GM23338 (cell line): ENCODE results near the gene EYS. TPM values are rescaled to one million over a fixed set of nuclear protein-coding genes. Genes with fewer than 3 reads are reported as not detected.

Experiments used
- ATAC-seq: fragments of 200-7000 bp; cut with Tn5 transposase; 3 replicates; pipeline ENCODE4 v1.9.1; 2020
- DNase-seq: peaks from one replicate; pipeline ENCODE4 v3.0.0-alpha.2; 2015; ENCODE audit warnings: low spot score
- H2AFZ ChIP-seq: fragments of 200-600 bp; sonication (generic); 2 replicates; pipeline ENCODE4 v1.8.0; 2016; ENCODE audit warnings: antibody characterized with exemption, mild to moderate bottlenecking, moderate library complexity
- H3F3A ChIP-seq: fragments of 200-600 bp; sonication (generic); replicated peaks from 2 replicates; pipeline ENCODE4 v1.8.0; 2017; ENCODE audit warnings: antibody characterized with exemption, mixed run types, low read depth
- H3K27ac ChIP-seq: fragments of 200-600 bp; sonication (generic); 2 replicates; pipeline ENCODE4 v1.6.1; 2016; ENCODE audit warnings: low read depth
- H3K27me3 ChIP-seq: fragments of 200-600 bp; sonication (generic); 2 replicates; pipeline ENCODE4 v1.8.0; 2016; ENCODE audit warnings: mild to moderate bottlenecking, mixed run types, moderate library complexity; ENCODE audit not compliant: insufficient read depth
- H3K36me3 ChIP-seq: fragments of 200-600 bp; sonication (generic); 2 replicates; pipeline ENCODE4 v1.8.0; 2016; ENCODE audit warnings: mild to moderate bottlenecking; ENCODE audit not compliant: insufficient read depth
- H3K4me1 ChIP-seq: fragments of 200-600 bp; sonication (generic); 2 replicates; pipeline ENCODE4 v1.8.0; 2016; ENCODE audit warnings: mild to moderate bottlenecking, moderate library complexity; ENCODE audit not compliant: insufficient read depth
- H3K4me2 ChIP-seq: fragments of 200-600 bp; sonication (generic); 2 replicates; pipeline ENCODE4 v1.7.1; 2017; ENCODE audit warnings: mixed run types
- H3K4me3 ChIP-seq: fragments of 200-600 bp; sonication (generic); 2 replicates; pipeline ENCODE4 v1.6.1; 2016; ENCODE audit warnings: mixed run types
- H3K79me2 ChIP-seq: fragments of 200-600 bp; sonication (generic); replicated peaks from 2 replicates; pipeline ENCODE4 v1.8.0; 2017; ENCODE audit warnings: mild to moderate bottlenecking; ENCODE audit not compliant: insufficient read depth
- H3K9me2 ChIP-seq: fragments of 200-600 bp; sonication (generic); 2 replicates; pipeline ENCODE4 v1.8.0; 2017; ENCODE audit not compliant: insufficient read depth
- H4K20me1 ChIP-seq: fragments of 200-600 bp; sonication (generic); replicated peaks from 2 replicates; pipeline ENCODE4 v1.8.0; 2017; ENCODE audit warnings: mild to moderate bottlenecking; ENCODE audit not compliant: insufficient read depth
- H3K27ac Mint-ChIP-seq: 2 replicates; pipeline ENCODE4 v1.8.0; 2020; ENCODE audit warnings: inconsistent platforms, mild to moderate bottlenecking, moderate library complexity, mixed read lengths
- H3K27me3 Mint-ChIP-seq: 3 replicates; pipeline ENCODE4 v1.8.0; 2022; ENCODE audit warnings: low read depth, mild to moderate bottlenecking, moderate library complexity, mixed read lengths, inconsistent platforms; ENCODE audit not compliant: insufficient read depth, poor library complexity
- H3K36me3 Mint-ChIP-seq: 3 replicates; pipeline ENCODE4 v1.8.0; 2021; ENCODE audit warnings: low read depth, mild to moderate bottlenecking, inconsistent platforms, moderate library complexity, mixed read lengths
- H3K4me1 Mint-ChIP-seq: 3 replicates; pipeline ENCODE4 v1.8.0; 2020; ENCODE audit warnings: mild to moderate bottlenecking, inconsistent platforms, mixed read lengths
- H3K4me3 Mint-ChIP-seq: 3 replicates; pipeline ENCODE4 v1.8.0; 2021; ENCODE audit warnings: moderate library complexity, mild to moderate bottlenecking, inconsistent platforms, mixed read lengths
- H3K9me3 Mint-ChIP-seq: 3 replicates; pipeline ENCODE4 v1.8.0; 2020; ENCODE audit warnings: moderate library complexity, mild to moderate bottlenecking, inconsistent platforms, mixed read lengths
- CREB1 ChIP-seq: fragments of 250-450 bp; sonication (Bioruptor Pico); IDR thresholded peaks from 2 replicates; pipeline ENCODE4 v1.5.0; 2020; ENCODE audit warnings: low read depth, mild to moderate bottlenecking, moderate library complexity
- EZH2 ChIP-seq: fragments of 200-600 bp; sonication (generic); IDR thresholded peaks from one replicate; pipeline ENCODE4 v1.8.0; 2017; ENCODE audit warnings: antibody characterized with exemption, mild to moderate bottlenecking, low read depth; ENCODE audit not compliant: unreplicated experiment
- EZH2phosphoT487 ChIP-seq: fragments of 200-600 bp; sonication (generic); IDR thresholded peaks from one replicate; pipeline ENCODE4 v1.8.1; 2018; ENCODE audit warnings: antibody characterized with exemption; ENCODE audit not compliant: unreplicated experiment
- JUNB ChIP-seq: IDR thresholded peaks from one replicate; pipeline ENCODE4 v1.6.1; 2016; ENCODE audit warnings: antibody characterized with exemption; ENCODE audit not compliant: unreplicated experiment
- NANOG ChIP-seq: IDR thresholded peaks from 2 replicates; pipeline ENCODE4 v1.6.1; 2016; ENCODE audit warnings: antibody characterized with exemption, borderline replicate concordance
- POLR2AphosphoS5 ChIP-seq: IDR thresholded peaks from 2 replicates; pipeline ENCODE4 v1.6.1; 2016; ENCODE audit warnings: antibody characterized with exemption, low read depth
- STAT1 ChIP-seq: IDR thresholded peaks from one replicate; pipeline ENCODE4 v1.6.1; 2016; ENCODE audit warnings: antibody characterized with exemption; ENCODE audit not compliant: unreplicated experiment
- ZNF114 ChIP-seq: fragments of 250-450 bp; sonication (Bioruptor Pico); IDR thresholded peaks from 2 replicates; pipeline ENCODE4 v1.5.0; 2020; ENCODE audit warnings: mild to moderate bottlenecking, moderate library complexity
- ZNF331 ChIP-seq: fragments of 250-450 bp; sonication (Bioruptor Pico); IDR thresholded peaks from 2 replicates; pipeline ENCODE4 v1.5.0; 2020; ENCODE audit warnings: low read depth, mild to moderate bottlenecking, moderate library complexity
- polyA plus RNA-seq: library from polyadenylated mRNA; unstranded; fragments of >200 nt; fragmentation: Nextera tagmentation; extraction: Ambion mirVana; gene quantifications from 2 replicates; pipeline ENCODE4 v1.2.1, GENCODE V29; 2016
- total RNA-seq: library from RNA; depleted of rRNA; stranded (reverse); fragments of >200 nt; shearing (Covaris generic); gene quantifications from 2 replicates; pipeline ENCODE4 v1.2.3, GENCODE V29; 2014
- TF ChIP-seq, protein P1 (sequence below): IDR thresholded peaks from 2 replicates; pipeline ENCODE4 v1.6.1; 2016; ENCODE audit warnings: antibody characterized with exemption
- TF ChIP-seq, protein P2 (sequence below): fragments of 250-450 bp; sonication (Bioruptor Pico); IDR thresholded peaks from 2 replicates; pipeline ENCODE4 v1.5.0; 2020; ENCODE audit warnings: mild to moderate bottlenecking, moderate library complexity
- TF ChIP-seq, protein P3 (sequence below): IDR thresholded peaks from one replicate; pipeline ENCODE4 v1.6.1; 2018; ENCODE audit warnings: antibody characterized with exemption; ENCODE audit not compliant: unreplicated experiment
- TF ChIP-seq, protein P4 (sequence below), 2 experiments: fragments of 200-600 bp in 1 of 2; sonication (generic) in 1 of 2; conservative IDR thresholded peaks; 2 replicates each; pipeline versions ENCODE4 v1.5.1 to v1.6.1; 2016 to 2017; ENCODE audit warnings: antibody characterized with exemption in 2 of 2, low read depth in 2 of 2, mild to moderate bottlenecking in 2 of 2, moderate library complexity in 1 of 2

The EYS gene
- total and polyA plus RNA-seq, 2 experiments from 2014 or later: 0.38 to 0.52 TPM

DNA sequence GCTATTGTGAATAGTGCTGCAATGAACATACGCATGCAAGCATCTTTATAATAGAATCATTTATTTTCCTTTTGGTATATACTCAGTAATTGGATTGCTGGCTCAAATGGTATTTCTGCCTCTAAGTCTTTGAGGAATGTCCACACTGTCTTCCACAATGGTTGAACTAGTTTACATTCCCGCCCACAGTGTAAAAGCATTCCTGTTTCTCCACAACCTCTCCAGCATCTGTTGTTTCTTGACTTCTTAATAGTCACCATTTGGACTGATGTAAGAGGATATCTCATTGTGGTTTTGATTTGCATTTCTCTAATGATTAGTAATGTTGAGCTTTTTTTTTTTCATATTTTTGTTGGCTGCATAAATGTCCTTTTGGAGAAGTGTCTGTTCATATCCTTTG is 1862.7 kb downstream of the EYS start:
- Histone ChIP-seq H3K27me3 (no peaks in the 10 kb centered on the region), H2AFZ (no peak overlapping the region), H4K20me1 (no peaks in the 10 kb centered on the region), H3K9me2 (no peaks in the 10 kb centered on the region), H3K27ac (no peak overlapping the region), H3K4me2 (no peak overlapping the region), H3K79me2 (no peaks in the 10 kb centered on the region), H3K36me3 (no peaks in the 10 kb centered on the region), H3F3A (no peaks in the 10 kb centered on the region), H3K4me3 (no peak overlapping the region), H3K4me1 (no peaks in the 10 kb centered on the region)
- H3K27ac Mint-ChIP-seq: no peak overlapping the region
- peaks cover 2% of the 10 kb centered on the region for H3K27me3 Mint-ChIP-seq
- no peak overlapping the region for H3K4me3 Mint-ChIP-seq
- no peak for TF ChIP-seq CREB1 (CRISPR knock-in tag)
- TF ChIP-seq, protein P1, sequence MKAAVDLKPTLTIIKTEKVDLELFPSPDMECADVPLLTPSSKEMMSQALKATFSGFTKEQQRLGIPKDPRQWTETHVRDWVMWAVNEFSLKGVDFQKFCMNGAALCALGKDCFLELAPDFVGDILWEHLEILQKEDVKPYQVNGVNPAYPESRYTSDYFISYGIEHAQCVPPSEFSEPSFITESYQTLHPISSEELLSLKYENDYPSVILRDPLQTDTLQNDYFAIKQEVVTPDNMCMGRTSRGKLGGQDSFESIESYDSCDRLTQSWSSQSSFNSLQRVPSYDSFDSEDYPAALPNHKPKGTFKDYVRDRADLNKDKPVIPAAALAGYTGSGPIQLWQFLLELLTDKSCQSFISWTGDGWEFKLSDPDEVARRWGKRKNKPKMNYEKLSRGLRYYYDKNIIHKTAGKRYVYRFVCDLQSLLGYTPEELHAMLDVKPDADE: no peak
- TF ChIP-seq, protein P2, sequence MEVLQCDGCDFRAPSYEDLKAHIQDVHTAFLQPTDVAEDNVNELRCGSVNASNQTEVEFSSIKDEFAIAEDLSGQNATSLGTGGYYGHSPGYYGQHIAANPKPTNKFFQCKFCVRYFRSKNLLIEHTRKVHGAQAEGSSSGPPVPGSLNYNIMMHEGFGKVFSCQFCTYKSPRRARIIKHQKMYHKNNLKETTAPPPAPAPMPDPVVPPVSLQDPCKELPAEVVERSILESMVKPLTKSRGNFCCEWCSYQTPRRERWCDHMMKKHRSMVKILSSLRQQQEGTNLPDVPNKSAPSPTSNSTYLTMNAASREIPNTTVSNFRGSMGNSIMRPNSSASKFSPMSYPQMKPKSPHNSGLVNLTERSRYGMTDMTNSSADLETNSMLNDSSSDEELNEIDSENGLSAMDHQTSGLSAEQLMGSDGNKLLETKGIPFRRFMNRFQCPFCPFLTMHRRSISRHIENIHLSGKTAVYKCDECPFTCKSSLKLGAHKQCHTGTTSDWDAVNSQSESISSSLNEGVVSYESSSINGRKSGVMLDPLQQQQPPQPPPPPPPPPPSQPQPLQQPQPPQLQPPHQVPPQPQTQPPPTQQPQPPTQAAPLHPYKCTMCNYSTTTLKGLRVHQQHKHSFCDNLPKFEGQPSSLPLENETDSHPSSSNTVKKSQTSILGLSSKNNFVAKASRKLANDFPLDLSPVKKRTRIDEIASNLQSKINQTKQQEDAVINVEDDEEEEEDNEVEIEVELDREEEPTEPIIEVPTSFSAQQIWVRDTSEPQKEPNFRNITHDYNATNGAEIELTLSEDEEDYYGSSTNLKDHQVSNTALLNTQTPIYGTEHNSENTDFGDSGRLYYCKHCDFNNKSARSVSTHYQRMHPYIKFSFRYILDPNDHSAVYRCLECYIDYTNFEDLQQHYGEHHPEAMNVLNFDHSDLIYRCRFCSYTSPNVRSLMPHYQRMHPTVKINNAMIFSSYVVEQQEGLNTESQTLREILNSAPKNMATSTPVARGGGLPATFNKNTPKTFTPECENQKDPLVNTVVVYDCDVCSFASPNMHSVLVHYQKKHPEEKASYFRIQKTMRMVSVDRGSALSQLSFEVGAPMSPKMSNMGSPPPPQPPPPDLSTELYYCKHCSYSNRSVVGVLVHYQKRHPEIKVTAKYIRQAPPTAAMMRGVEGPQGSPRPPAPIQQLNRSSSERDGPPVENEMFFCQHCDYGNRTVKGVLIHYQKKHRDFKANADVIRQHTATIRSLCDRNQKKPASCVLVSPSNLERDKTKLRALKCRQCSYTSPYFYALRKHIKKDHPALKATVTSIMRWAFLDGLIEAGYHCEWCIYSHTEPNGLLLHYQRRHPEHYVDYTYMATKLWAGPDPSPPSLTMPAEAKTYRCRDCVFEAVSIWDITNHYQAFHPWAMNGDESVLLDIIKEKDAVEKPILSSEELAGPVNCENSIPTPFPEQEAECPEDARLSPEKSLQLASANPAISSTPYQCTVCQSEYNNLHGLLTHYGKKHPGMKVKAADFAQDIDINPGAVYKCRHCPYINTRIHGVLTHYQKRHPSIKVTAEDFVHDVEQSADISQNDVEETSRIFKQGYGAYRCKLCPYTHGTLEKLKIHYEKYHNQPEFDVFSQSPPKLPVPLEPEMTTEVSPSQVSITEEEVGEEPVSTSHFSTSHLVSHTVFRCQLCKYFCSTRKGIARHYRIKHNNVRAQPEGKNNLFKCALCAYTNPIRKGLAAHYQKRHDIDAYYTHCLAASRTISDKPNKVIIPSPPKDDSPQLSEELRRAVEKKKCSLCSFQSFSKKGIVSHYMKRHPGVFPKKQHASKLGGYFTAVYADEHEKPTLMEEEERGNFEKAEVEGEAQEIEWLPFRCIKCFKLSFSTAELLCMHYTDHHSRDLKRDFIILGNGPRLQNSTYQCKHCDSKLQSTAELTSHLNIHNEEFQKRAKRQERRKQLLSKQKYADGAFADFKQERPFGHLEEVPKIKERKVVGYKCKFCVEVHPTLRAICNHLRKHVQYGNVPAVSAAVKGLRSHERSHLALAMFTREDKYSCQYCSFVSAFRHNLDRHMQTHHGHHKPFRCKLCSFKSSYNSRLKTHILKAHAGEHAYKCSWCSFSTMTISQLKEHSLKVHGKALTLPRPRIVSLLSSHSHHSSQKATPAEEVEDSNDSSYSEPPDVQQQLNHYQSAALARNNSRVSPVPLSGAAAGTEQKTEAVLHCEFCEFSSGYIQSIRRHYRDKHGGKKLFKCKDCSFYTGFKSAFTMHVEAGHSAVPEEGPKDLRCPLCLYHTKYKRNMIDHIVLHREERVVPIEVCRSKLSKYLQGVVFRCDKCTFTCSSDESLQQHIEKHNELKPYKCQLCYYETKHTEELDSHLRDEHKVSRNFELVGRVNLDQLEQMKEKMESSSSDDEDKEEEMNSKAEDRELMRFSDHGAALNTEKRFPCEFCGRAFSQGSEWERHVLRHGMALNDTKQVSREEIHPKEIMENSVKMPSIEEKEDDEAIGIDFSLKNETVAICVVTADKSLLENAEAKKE: no peak
- no peak for TF ChIP-seq EZH2phosphoT487
- TF ChIP-seq, protein P3, sequence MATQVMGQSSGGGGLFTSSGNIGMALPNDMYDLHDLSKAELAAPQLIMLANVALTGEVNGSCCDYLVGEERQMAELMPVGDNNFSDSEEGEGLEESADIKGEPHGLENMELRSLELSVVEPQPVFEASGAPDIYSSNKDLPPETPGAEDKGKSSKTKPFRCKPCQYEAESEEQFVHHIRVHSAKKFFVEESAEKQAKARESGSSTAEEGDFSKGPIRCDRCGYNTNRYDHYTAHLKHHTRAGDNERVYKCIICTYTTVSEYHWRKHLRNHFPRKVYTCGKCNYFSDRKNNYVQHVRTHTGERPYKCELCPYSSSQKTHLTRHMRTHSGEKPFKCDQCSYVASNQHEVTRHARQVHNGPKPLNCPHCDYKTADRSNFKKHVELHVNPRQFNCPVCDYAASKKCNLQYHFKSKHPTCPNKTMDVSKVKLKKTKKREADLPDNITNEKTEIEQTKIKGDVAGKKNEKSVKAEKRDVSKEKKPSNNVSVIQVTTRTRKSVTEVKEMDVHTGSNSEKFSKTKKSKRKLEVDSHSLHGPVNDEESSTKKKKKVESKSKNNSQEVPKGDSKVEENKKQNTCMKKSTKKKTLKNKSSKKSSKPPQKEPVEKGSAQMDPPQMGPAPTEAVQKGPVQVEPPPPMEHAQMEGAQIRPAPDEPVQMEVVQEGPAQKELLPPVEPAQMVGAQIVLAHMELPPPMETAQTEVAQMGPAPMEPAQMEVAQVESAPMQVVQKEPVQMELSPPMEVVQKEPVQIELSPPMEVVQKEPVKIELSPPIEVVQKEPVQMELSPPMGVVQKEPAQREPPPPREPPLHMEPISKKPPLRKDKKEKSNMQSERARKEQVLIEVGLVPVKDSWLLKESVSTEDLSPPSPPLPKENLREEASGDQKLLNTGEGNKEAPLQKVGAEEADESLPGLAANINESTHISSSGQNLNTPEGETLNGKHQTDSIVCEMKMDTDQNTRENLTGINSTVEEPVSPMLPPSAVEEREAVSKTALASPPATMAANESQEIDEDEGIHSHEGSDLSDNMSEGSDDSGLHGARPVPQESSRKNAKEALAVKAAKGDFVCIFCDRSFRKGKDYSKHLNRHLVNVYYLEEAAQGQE: no peak
- TF ChIP-seq POLR2AphosphoS5: no peak
- no peak for TF ChIP-seq JUNB
- TF ChIP-seq STAT1: no peak
- TF ChIP-seq, protein P4, sequence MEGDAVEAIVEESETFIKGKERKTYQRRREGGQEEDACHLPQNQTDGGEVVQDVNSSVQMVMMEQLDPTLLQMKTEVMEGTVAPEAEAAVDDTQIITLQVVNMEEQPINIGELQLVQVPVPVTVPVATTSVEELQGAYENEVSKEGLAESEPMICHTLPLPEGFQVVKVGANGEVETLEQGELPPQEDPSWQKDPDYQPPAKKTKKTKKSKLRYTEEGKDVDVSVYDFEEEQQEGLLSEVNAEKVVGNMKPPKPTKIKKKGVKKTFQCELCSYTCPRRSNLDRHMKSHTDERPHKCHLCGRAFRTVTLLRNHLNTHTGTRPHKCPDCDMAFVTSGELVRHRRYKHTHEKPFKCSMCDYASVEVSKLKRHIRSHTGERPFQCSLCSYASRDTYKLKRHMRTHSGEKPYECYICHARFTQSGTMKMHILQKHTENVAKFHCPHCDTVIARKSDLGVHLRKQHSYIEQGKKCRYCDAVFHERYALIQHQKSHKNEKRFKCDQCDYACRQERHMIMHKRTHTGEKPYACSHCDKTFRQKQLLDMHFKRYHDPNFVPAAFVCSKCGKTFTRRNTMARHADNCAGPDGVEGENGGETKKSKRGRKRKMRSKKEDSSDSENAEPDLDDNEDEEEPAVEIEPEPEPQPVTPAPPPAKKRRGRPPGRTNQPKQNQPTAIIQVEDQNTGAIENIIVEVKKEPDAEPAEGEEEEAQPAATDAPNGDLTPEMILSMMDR (conservative IDR thresholded peaks at IDR 0.05; ENCODE audit: low read depth in 2 of 2): no peak
- TF ChIP-seq ZNF331 (CRISPR knock-in tag): no peak
- no peak for TF ChIP-seq ZNF114
- TF ChIP-seq NANOG: no peak
- TF ChIP-seq EZH2: no peak
- DNase-seq (no peak), ATAC-seq (no peak)
- H3K4me1 Mint-ChIP-seq: no peaks in the 10 kb centered on the region
- H3K9me3 Mint-ChIP-seq: peaks cover 15% of the 10 kb centered on the region; the same call in 1 of the 3 replicates
- H3K36me3 Mint-ChIP-seq: no peaks in the 10 kb centered on the region; the same call in 2 of the 3 replicates
